A549 (cell line): ENCODE results near the gene ELL. TPM values are rescaled to one million over a fixed set of nuclear protein-coding genes. Genes with fewer than 3 reads are reported as not detected.

Experiments
- ATAC-seq, 2 experiments: fragments of 200-7000 bp in 1 of 2; fragments of >200 bp in 1 of 2; cut with Nextera tagmentation in 1 of 2; cut with Tn5 transposase in 1 of 2; 3 replicates each; pipeline versions ENCODE4 v1.8.0 to v1.9.1; 2018 to 2020; ENCODE audit warnings: mild to moderate bottlenecking in 1 of 2, moderate library complexity in 1 of 2
- CTCF ChIA-PET: fragments of 300-600 bp; sonication (Branson Sonifier 250); formaldehyde crosslinking; extraction: SDS; loops from one replicate; lab custom pipeline; 2021; ENCODE audit warnings: antibody characterized with exemption, inconsistent platforms; lab: Yijun Ruan, JAX
- POLR2A ChIA-PET: fragments of 350-600 bp; formaldehyde crosslinking; extraction: SDS; loops from one replicate; lab custom pipeline; 2021; ENCODE audit warnings: antibody characterized with exemption, inconsistent platforms; lab: Yijun Ruan, JAX
- DNase-seq, 2 experiments: peaks; one replicate each; pipeline versions ENCODE4 v3.0.0 to v3.0.0-alpha.2; 2011 to 2016; ENCODE audit warnings: low read depth in 1 of 2, low spot score in 1 of 2
- FAIRE-seq: peaks from 2 replicates; lab custom pipeline; 2011; peaks lifted over from hg19 to GRCh38; lab: Jason Lieb, UNC
- H3K27ac ChIP-seq, 2 experiments: fragments of >200 bp; sonication (Bioruptor Twin); formaldehyde crosslinking; 3 replicates each; pipeline ENCODE4 v1.5.1; 2016 to 2017
- H3K4me1 ChIP-seq: fragments of >200 bp; sonication (Bioruptor Twin); formaldehyde crosslinking; 3 replicates; pipeline ENCODE4 v1.6.1; 2016
- H3K4me2 ChIP-seq: fragments of >200 bp; sonication (Bioruptor Twin); formaldehyde crosslinking; 3 replicates; pipeline ENCODE4 v1.6.1; 2016
- H3K4me3 ChIP-seq: fragments of >200 bp; sonication (Bioruptor Twin); formaldehyde crosslinking; 3 replicates; pipeline ENCODE4 v1.5.1; 2016
- H3K9me3 ChIP-seq: fragments of >200 bp; sonication (Bioruptor Twin); formaldehyde crosslinking; 3 replicates; pipeline ENCODE4 v1.6.1; 2016
- BHLHE40 ChIP-seq: IDR thresholded peaks from 2 replicates; pipeline ENCODE4 v1.6.1; 2012; ENCODE audit warnings: low read depth, low read length, inconsistent platforms
- CEBPB ChIP-seq, 2 experiments: fragments of >200 bp in 1 of 2; sonication (Bioruptor Twin) in 1 of 2; formaldehyde crosslinking in 1 of 2; IDR thresholded peaks; 2 replicates each; pipeline ENCODE4 v1.6.1; 2012 to 2016
- ESRRA ChIP-seq: fragments of 150-350 bp; IDR thresholded peaks from 2 replicates; pipeline ENCODE4 v1.6.1; 2014; ENCODE audit warnings: mild to moderate bottlenecking, low read length, borderline replicate concordance
- FOSB ChIP-seq: fragments of 250-450 bp; sonication (Bioruptor Pico); IDR thresholded peaks from 2 replicates; pipeline ENCODE4 v1.5.0; 2020; ENCODE audit warnings: mild to moderate bottlenecking, moderate library complexity
- HEYL ChIP-seq: fragments of 250-450 bp; sonication (Bioruptor Pico); IDR thresholded peaks from 2 replicates; pipeline ENCODE4 v1.8.0; 2021; ENCODE audit warnings: mild to moderate bottlenecking, moderate library complexity
- HOXB5 ChIP-seq: fragments of 250-450 bp; sonication (Bioruptor Pico); IDR thresholded peaks from 2 replicates; pipeline ENCODE4 v1.5.0; 2020; ENCODE audit warnings: mild to moderate bottlenecking, moderate library complexity
- NPAS2 ChIP-seq: fragments of 250-450 bp; sonication (Bioruptor Pico); IDR thresholded peaks from 2 replicates; pipeline ENCODE4 v1.8.0; 2022; ENCODE audit warnings: mild to moderate bottlenecking, moderate library complexity, borderline replicate concordance
- NR3C1 ChIP-seq: fragments of >200 bp; sonication (Bioruptor Twin); formaldehyde crosslinking; IDR thresholded peaks from 3 replicates; pipeline ENCODE4 v1.6.1; 2017
- SMC3 ChIP-seq: fragments of >200 bp; sonication (Bioruptor Twin); formaldehyde crosslinking; IDR thresholded peaks from 3 replicates; pipeline ENCODE4 v1.6.1; 2018; ENCODE audit warnings: inconsistent platforms
- WGBS: methylation state at CpG from one replicate; pipeline ENCODE4 v1.1.6; 2017; ENCODE audit errors: missing lambda C conversion rate; 5-methylcytosine and 5-hydroxymethylcytosine counted together
- polyA plus RNA-seq, 4 experiments: library from polyadenylated mRNA; depleted of rRNA in 3 of 4; stranded (reverse); fragments of >200 nt; fragmentation: RNase III in 1 of 4; extraction: RNeasy Plus Mini Kit Qiagen cat#74134 plus additional on column Dnase treatment in 1 of 4; gene quantifications; 2 replicates in 3 of 4; 3 replicates in 1 of 4; pipeline ENCODE4 v1.2.3, GENCODE V29; 2011 to 2017
- TF ChIP-seq, protein P1 (sequence below): IDR thresholded peaks from 2 replicates; pipeline ENCODE4 v1.6.1; 2012
- TF ChIP-seq, protein P2 (sequence below): fragments of 250-450 bp; sonication (Bioruptor Pico); IDR thresholded peaks from 2 replicates; pipeline ENCODE4 v1.5.0; 2020; ENCODE audit warnings: low read depth, mild to moderate bottlenecking, moderate library complexity
- TF ChIP-seq, protein P3 (sequence below): fragments of >200 bp; sonication (Bioruptor Twin); formaldehyde crosslinking; IDR thresholded peaks from 3 replicates; pipeline ENCODE4 v1.6.1; 2016
- TF ChIP-seq, protein P4 (sequence below): fragments of >200 bp; sonication (Bioruptor Twin); formaldehyde crosslinking; IDR thresholded peaks from 3 replicates; pipeline ENCODE4 v1.5.1; 2016
- TF ChIP-seq, protein P5 (sequence below): fragments of 250-450 bp; sonication (Bioruptor Pico); IDR thresholded peaks from 2 replicates; pipeline ENCODE4 v1.5.0; 2021; ENCODE audit warnings: mild to moderate bottlenecking, moderate library complexity, borderline replicate concordance

The ELL gene
- polyA plus RNA-seq, 2 of the 4 experiments (the other 2 are of a cell fraction) = 1.6 to 3.6 TPM

DNA sequence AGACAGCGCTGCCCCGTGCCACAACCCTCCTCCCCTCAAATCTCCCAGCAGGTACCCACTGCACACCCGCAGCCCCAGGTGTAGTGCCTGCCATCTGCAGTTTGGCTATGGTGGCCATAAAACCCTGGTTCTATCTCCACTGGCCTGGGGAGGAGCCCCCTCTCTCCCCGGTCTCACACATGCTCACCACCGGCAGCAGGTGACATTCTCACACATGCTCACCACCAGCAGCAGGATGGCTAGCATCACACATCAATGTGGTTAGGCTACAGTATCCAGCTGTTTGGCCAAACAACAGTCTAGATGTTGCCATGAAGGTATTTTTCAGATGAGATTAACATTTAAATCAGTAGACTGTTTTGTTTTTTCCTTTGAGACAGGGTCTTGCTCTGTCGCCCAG is 31.1 kb downstream of the ELL start:
- peaks cover 21% of the 10 kb centered on the region for H3K4me1 ChIP-seq
- POLR2A ChIA-PET = no interaction called here
- ATAC-seq = no peak
- CTCF ChIA-PET = interaction anchor here (0.8 to 2.0 kb wide), 3 partner anchors 21 to 40 kb away, joined by 3 to 5 read pairs (median 3); no protein-coding TSS in a partner anchor
- no peak overlapping the region for H3K4me3 ChIP-seq
- FAIRE-seq = no peak
- H3K9me3 ChIP-seq = no peaks in the 10 kb centered on the region
- no peak overlapping the region for H3K27ac ChIP-seq
- TF ChIP-seq, protein P1, sequence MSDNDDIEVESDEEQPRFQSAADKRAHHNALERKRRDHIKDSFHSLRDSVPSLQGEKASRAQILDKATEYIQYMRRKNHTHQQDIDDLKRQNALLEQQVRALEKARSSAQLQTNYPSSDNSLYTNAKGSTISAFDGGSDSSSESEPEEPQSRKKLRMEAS = no peak
- TF ChIP-seq NR3C1 (no peak), CEBPB (IDR thresholded peaks at IDR 0.05) (no peak), SMC3 (no peak), ESRRA (no peak), HOXB5 (CRISPR knock-in tag) (no peak), FOSB (CRISPR knock-in tag) (no peak), BHLHE40 (no peak), NPAS2 (CRISPR knock-in tag) (no peak), HEYL (no peak)
- TF ChIP-seq, protein P2, sequence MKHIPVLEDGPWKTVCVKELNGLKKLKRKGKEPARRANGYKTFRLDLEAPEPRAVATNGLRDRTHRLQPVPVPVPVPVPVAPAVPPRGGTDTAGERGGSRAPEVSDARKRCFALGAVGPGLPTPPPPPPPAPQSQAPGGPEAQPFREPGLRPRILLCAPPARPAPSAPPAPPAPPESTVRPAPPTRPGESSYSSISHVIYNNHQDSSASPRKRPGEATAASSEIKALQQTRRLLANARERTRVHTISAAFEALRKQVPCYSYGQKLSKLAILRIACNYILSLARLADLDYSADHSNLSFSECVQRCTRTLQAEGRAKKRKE (CRISPR knock-in tag) = no peak
- TF ChIP-seq, protein P3, sequence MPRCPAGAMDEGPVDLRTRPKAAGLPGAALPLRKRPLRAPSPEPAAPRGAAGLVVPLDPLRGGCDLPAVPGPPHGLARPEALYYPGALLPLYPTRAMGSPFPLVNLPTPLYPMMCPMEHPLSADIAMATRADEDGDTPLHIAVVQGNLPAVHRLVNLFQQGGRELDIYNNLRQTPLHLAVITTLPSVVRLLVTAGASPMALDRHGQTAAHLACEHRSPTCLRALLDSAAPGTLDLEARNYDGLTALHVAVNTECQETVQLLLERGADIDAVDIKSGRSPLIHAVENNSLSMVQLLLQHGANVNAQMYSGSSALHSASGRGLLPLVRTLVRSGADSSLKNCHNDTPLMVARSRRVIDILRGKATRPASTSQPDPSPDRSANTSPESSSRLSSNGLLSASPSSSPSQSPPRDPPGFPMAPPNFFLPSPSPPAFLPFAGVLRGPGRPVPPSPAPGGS = no peak
- TF ChIP-seq, protein P4, sequence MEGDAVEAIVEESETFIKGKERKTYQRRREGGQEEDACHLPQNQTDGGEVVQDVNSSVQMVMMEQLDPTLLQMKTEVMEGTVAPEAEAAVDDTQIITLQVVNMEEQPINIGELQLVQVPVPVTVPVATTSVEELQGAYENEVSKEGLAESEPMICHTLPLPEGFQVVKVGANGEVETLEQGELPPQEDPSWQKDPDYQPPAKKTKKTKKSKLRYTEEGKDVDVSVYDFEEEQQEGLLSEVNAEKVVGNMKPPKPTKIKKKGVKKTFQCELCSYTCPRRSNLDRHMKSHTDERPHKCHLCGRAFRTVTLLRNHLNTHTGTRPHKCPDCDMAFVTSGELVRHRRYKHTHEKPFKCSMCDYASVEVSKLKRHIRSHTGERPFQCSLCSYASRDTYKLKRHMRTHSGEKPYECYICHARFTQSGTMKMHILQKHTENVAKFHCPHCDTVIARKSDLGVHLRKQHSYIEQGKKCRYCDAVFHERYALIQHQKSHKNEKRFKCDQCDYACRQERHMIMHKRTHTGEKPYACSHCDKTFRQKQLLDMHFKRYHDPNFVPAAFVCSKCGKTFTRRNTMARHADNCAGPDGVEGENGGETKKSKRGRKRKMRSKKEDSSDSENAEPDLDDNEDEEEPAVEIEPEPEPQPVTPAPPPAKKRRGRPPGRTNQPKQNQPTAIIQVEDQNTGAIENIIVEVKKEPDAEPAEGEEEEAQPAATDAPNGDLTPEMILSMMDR = no peak
- TF ChIP-seq, protein P5, sequence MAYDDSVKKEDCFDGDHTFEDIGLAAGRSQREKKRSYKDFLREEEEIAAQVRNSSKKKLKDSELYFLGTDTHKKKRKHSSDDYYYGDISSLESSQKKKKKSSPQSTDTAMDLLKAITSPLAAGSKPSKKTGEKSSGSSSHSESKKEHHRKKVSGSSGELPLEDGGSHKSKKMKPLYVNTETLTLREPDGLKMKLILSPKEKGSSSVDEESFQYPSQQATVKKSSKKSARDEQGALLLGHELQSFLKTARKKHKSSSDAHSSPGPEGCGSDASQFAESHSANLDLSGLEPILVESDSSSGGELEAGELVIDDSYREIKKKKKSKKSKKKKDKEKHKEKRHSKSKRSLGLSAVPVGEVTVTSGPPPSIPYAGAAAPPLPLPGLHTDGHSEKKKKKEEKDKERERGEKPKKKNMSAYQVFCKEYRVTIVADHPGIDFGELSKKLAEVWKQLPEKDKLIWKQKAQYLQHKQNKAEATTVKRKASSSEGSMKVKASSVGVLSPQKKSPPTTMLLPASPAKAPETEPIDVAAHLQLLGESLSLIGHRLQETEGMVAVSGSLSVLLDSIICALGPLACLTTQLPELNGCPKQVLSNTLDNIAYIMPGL (CRISPR knock-in tag) = no peak
- DNase-seq = no peak
- no peak overlapping the region for H3K4me2 ChIP-seq
- over 99% methylated on average over 6 of the region's 6 CpGs for WGBS

DNA sequence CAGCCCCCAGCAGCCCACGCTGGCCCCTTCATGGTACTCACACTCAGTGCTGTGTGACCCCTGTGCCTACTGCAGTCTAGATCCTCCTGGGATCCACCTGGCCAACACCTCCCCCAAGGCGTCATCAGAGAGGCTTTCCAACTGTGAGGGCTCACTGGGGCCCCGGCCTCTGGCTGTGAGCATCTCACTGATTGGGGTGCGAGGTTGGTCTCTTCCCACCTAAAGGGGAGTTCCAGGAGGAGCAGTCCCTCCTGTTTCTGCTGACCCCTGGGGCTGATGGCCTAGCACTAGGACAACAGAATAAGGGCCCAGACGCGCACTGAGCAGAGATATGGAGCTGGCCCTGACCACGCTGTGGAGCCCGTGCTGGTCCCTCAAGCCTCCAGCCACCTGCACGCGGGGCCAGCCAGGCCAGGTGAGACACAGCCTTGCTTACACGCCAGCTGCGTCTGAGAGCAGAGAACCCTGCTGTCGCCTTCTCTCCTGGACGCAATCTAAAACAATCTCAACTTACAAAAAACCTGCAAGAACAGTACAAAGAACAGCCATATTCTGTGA is 32.2 kb downstream of the ELL start:
- TF ChIP-seq FOSB (CRISPR knock-in tag) = no peak
- Histone ChIP-seq H3K4me2 (no peak overlapping the region), H3K9me3 (no peaks in the 10 kb centered on the region), H3K27ac (no peak overlapping the region), H3K4me1 (peaks cover 29% of the 10 kb centered on the region), H3K4me3 (no peak overlapping the region)
- ChIA-PET CTCF (interaction anchor here (0.6 to 5.5 kb wide), 10 partner anchors 9 to 39 kb away, joined by 3 to 38 read pairs (median 4); no protein-coding TSS in a partner anchor), POLR2A (no interaction called here)
- ATAC-seq (no peak), DNase-seq (no peak), FAIRE-seq (no peak)
- 94% methylated on average over 8 of the region's 14 CpGs for WGBS
